C4-2B (cell line): Measurements from ENCODE around the gene DDT.
"Not testable (repeated sequence)": the region's sequence is repeated elsewhere in the genome, so short reads cannot be mapped to it uniquely, and the experiment has no call there.

ENCODE experiments used
- ZFX ChIP-seq: fragments of 450-650 bp; IDR thresholded peaks from 2 replicates; pipeline ENCODE4 v1.6.1; 2017
- TF ChIP-seq, protein P1 (sequence below): fragments of 450-650 bp; conservative IDR thresholded peaks from 2 replicates; pipeline ENCODE4 v1.5.1; 2017; ENCODE audit warnings: mild to moderate bottlenecking

DNA sequence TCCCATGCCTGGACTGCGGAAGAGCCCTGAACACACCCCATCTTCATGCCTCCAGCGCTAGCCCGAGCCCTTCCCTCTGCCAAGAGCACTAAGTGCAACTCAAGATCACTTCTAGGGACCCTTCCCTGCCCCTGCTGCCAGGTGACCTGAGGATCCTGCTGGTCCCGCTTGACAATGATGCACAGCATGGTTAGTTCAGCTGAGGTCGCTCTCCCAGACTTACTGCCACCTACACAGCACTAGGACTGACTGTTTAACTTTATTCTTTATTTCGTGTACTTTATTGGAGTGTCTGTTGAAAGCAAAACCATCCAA lies 19.3 kb downstream of the DDT start:
- TF ChIP-seq, protein P1, sequence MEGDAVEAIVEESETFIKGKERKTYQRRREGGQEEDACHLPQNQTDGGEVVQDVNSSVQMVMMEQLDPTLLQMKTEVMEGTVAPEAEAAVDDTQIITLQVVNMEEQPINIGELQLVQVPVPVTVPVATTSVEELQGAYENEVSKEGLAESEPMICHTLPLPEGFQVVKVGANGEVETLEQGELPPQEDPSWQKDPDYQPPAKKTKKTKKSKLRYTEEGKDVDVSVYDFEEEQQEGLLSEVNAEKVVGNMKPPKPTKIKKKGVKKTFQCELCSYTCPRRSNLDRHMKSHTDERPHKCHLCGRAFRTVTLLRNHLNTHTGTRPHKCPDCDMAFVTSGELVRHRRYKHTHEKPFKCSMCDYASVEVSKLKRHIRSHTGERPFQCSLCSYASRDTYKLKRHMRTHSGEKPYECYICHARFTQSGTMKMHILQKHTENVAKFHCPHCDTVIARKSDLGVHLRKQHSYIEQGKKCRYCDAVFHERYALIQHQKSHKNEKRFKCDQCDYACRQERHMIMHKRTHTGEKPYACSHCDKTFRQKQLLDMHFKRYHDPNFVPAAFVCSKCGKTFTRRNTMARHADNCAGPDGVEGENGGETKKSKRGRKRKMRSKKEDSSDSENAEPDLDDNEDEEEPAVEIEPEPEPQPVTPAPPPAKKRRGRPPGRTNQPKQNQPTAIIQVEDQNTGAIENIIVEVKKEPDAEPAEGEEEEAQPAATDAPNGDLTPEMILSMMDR = not testable (repeated sequence)
- not testable (repeated sequence) for TF ChIP-seq ZFX
